SK-N-SH treated with all-trans-retinoic acid at 6 μM for 48 hours (cell line): Measurements from ENCODE around the gene GK.

Experiments used
- ATAC-seq: fragments of 200-7000 bp; cut with Tn5 transposase; 3 replicates; pipeline ENCODE4 v1.9.1; 2020; ENCODE audit warnings: mild to moderate bottlenecking, moderate library complexity
- ARNTL ChIP-seq: fragments of 450-650 bp; formaldehyde crosslinking; IDR thresholded peaks from 2 replicates; pipeline ENCODE4 v1.5.0; 2020; ENCODE audit warnings: low read depth, mild to moderate bottlenecking, moderate library complexity, borderline replicate concordance
- BACH2 ChIP-seq: fragments of 250-450 bp; sonication (Bioruptor Pico); IDR thresholded peaks from 2 replicates; pipeline ENCODE4 v1.9.0; 2021; ENCODE audit warnings: mild to moderate bottlenecking, borderline replicate concordance
- CREB5 ChIP-seq: fragments of 250-450 bp; sonication (Bioruptor Pico); IDR thresholded peaks from 2 replicates; pipeline ENCODE4 v1.5.1; 2020; ENCODE audit warnings: low read depth, mild to moderate bottlenecking, moderate library complexity
- CSDC2 ChIP-seq: fragments of 250-450 bp; sonication (Bioruptor Pico); IDR thresholded peaks from 2 replicates; pipeline ENCODE4 v1.5.0; 2020; ENCODE audit warnings: mild to moderate bottlenecking, moderate library complexity
- CSRNP3 ChIP-seq: fragments of 250-450 bp; sonication (Bioruptor Pico); IDR thresholded peaks from 2 replicates; pipeline ENCODE4 v1.5.1; 2021; ENCODE audit warnings: mild to moderate bottlenecking, moderate library complexity
- ESRRG ChIP-seq: fragments of 250-450 bp; sonication (Bioruptor Pico); IDR thresholded peaks from 2 replicates; pipeline ENCODE4 v1.6.1; 2021; ENCODE audit warnings: mild to moderate bottlenecking
- GLIS3 ChIP-seq: fragments of 250-450 bp; sonication (Bioruptor Pico); IDR thresholded peaks from 2 replicates; pipeline ENCODE4 v1.5.0; 2020; ENCODE audit warnings: mild to moderate bottlenecking, moderate library complexity
- ISL1 ChIP-seq: fragments of 250-450 bp; sonication (Bioruptor Pico); IDR thresholded peaks from 2 replicates; pipeline ENCODE4 v2.1.2; 2022; ENCODE audit warnings: mild to moderate bottlenecking, moderate library complexity
- OSR1 ChIP-seq: fragments of 250-450 bp; sonication (Bioruptor Pico); IDR thresholded peaks from 2 replicates; pipeline ENCODE4 v1.8.0; 2022; ENCODE audit warnings: moderate library complexity, mild to moderate bottlenecking, inconsistent platforms
- POU6F1 ChIP-seq: fragments of 250-450 bp; sonication (Bioruptor Pico); IDR thresholded peaks from 2 replicates; pipeline ENCODE4 v1.8.0; 2021; ENCODE audit warnings: low read depth, mild to moderate bottlenecking, moderate library complexity, borderline replicate concordance
- PPARA ChIP-seq: fragments of 250-450 bp; sonication (Bioruptor Pico); IDR thresholded peaks from 2 replicates; pipeline ENCODE4 v1.5.0; 2020; ENCODE audit warnings: mild to moderate bottlenecking, borderline replicate concordance
- SNAI2 ChIP-seq: fragments of 250-450 bp; sonication (Bioruptor Pico); IDR thresholded peaks from 2 replicates; pipeline ENCODE4 v1.5.0; 2020; ENCODE audit warnings: mild to moderate bottlenecking, moderate library complexity
- TCF4 ChIP-seq: fragments of 250-450 bp; sonication (Bioruptor Pico); IDR thresholded peaks from 2 replicates; pipeline ENCODE4 v1.8.0; 2021; ENCODE audit warnings: mild to moderate bottlenecking, moderate library complexity, borderline replicate concordance
- TOX ChIP-seq: fragments of 250-450 bp; sonication (Bioruptor Pico); IDR thresholded peaks from 2 replicates; pipeline ENCODE4 v1.8.0; 2021; ENCODE audit warnings: mild to moderate bottlenecking, moderate library complexity, borderline replicate concordance
- ZC3H10 ChIP-seq: fragments of 250-450 bp; sonication (Bioruptor Pico); IDR thresholded peaks from 2 replicates; pipeline ENCODE4 v1.5.1; 2021; ENCODE audit warnings: mild to moderate bottlenecking, moderate library complexity
- ZFP3 ChIP-seq: fragments of 250-450 bp; sonication (Bioruptor Pico); IDR thresholded peaks from 2 replicates; pipeline ENCODE4 v1.5.0; 2020; ENCODE audit warnings: mild to moderate bottlenecking, moderate library complexity
- ZFP30 ChIP-seq: fragments of 450-650 bp; formaldehyde crosslinking; IDR thresholded peaks from 2 replicates; pipeline ENCODE4 v1.5.0; 2022; ENCODE audit warnings: mild to moderate bottlenecking, moderate library complexity
- ZNF565 ChIP-seq: fragments of 450-650 bp; formaldehyde crosslinking; conservative IDR thresholded peaks from 2 replicates; pipeline ENCODE4 v1.5.0; 2020; ENCODE audit warnings: low read depth, mild to moderate bottlenecking, moderate library complexity
- ZNF70 ChIP-seq: fragments of 450-650 bp; formaldehyde crosslinking; IDR thresholded peaks from 2 replicates; pipeline ENCODE4 v1.5.0; 2020; ENCODE audit warnings: mild to moderate bottlenecking, moderate library complexity
- ZNF8 ChIP-seq: fragments of 450-650 bp; formaldehyde crosslinking; IDR thresholded peaks from 2 replicates; pipeline ENCODE4 v1.5.0; 2020; ENCODE audit warnings: mild to moderate bottlenecking, moderate library complexity
- TF ChIP-seq, protein P1 (sequence below): fragments of 250-450 bp; sonication (Bioruptor Pico); IDR thresholded peaks from 2 replicates; pipeline ENCODE4 v1.8.0; 2020; ENCODE audit warnings: mild to moderate bottlenecking, moderate library complexity, borderline replicate concordance

The GK gene

DNA sequence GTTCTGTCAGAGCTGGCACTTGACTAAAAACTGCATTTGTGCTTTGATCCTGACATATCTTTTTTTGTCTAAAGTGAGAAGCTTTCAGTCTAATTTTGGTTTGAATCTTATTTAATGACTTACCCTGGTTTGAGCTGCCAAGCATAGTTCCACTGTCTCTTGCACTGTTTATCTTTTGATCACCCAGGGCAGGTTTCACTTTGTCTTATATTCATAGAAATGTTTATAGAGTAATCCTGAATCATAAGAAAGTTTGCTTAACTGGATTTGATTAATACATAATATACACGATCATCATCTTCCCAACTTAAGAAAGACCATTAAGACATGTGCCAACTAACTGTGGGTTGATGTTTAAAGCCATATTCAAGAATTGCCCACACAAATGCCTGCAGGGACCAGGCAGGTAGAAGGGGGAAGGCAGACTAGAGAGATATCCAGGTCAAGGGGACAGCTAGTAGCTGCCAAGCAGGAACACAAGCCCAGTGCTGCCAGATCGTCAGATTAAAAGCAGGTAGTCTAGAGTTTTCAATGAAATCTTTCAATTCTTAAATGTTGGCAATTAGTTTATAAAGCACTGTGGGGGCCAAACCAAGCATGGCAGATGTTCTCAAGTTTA lies 1.9 kb downstream of the GK start:
- no peak for ATAC-seq

GRCh38 chrX:30655991-30656390 lies 2.8 kb downstream of the GK start:
- ATAC-seq = no peak

More for the DNA sequence above, 1.9 kb downstream of the GK start:
- no peak for TF ChIP-seq CREB5 (CRISPR knock-in tag)
- TF ChIP-seq GLIS3 (CRISPR knock-in tag) = no peak
- no peak for TF ChIP-seq ZNF565 (CRISPR knock-in tag)
- no peak for TF ChIP-seq ESRRG (CRISPR knock-in tag)
- no peak for TF ChIP-seq ISL1 (CRISPR knock-in tag)
- no peak for TF ChIP-seq ZNF8
- no peak for TF ChIP-seq ZC3H10 (CRISPR knock-in tag)
- no peak for TF ChIP-seq TOX (CRISPR knock-in tag)
- no peak for TF ChIP-seq CSRNP3 (CRISPR knock-in tag)
- no peak for TF ChIP-seq ZFP3 (CRISPR knock-in tag)
- TF ChIP-seq, protein P1, sequence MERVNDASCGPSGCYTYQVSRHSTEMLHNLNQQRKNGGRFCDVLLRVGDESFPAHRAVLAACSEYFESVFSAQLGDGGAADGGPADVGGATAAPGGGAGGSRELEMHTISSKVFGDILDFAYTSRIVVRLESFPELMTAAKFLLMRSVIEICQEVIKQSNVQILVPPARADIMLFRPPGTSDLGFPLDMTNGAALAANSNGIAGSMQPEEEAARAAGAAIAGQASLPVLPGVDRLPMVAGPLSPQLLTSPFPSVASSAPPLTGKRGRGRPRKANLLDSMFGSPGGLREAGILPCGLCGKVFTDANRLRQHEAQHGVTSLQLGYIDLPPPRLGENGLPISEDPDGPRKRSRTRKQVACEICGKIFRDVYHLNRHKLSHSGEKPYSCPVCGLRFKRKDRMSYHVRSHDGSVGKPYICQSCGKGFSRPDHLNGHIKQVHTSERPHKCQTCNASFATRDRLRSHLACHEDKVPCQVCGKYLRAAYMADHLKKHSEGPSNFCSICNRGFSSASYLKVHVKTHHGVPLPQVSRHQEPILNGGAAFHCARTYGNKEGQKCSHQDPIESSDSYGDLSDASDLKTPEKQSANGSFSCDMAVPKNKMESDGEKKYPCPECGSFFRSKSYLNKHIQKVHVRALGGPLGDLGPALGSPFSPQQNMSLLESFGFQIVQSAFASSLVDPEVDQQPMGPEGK (CRISPR knock-in tag) = no peak
- TF ChIP-seq POU6F1 = no peak
- TF ChIP-seq SNAI2 (CRISPR knock-in tag) = no peak
- no peak for TF ChIP-seq ZFP30
- TF ChIP-seq ZNF70 (CRISPR knock-in tag) = no peak
- no peak for TF ChIP-seq TCF4 (CRISPR knock-in tag)
- TF ChIP-seq BACH2 (CRISPR knock-in tag) = no peak

More at GRCh38 chrX:30655991-30656390, 2.8 kb downstream of the GK start:
- no peak for TF ChIP-seq PPARA (CRISPR knock-in tag)
- TF ChIP-seq GLIS3 (CRISPR knock-in tag) = no peak
- no peak for TF ChIP-seq ZNF565 (CRISPR knock-in tag)
- no peak for TF ChIP-seq TOX (CRISPR knock-in tag)
- TF ChIP-seq SNAI2 (CRISPR knock-in tag) = no peak
- TF ChIP-seq ESRRG (CRISPR knock-in tag) = no peak
- no peak for TF ChIP-seq OSR1
- TF ChIP-seq ZFP3 (CRISPR knock-in tag) = no peak
- TF ChIP-seq ZFP30 = no peak
- no peak for TF ChIP-seq ARNTL (CRISPR knock-in tag)
- TF ChIP-seq ZNF70 (CRISPR knock-in tag) = no peak
- no peak for TF ChIP-seq ZNF8
- no peak for TF ChIP-seq CREB5 (CRISPR knock-in tag)
- no peak for TF ChIP-seq POU6F1
- no peak for TF ChIP-seq ZC3H10 (CRISPR knock-in tag)
- TF ChIP-seq CSDC2 (CRISPR knock-in tag) = no peak
- TF ChIP-seq CSRNP3 (CRISPR knock-in tag) = no peak
- TF ChIP-seq BACH2 (CRISPR knock-in tag) = no peak
- TF ChIP-seq, all 23 proteins: peak for 0
